Hematopoietic multipotent progenitor cell (in vitro differentiated cells): ENCODE results near the gene PLEKHF1. TPM values are rescaled to one million over a fixed set of nuclear protein-coding genes. Genes with fewer than 3 reads are reported as not detected.
"Not testable (repeated sequence)": the region's sequence is repeated elsewhere in the genome, so short reads cannot be mapped to it uniquely, and the experiment has no call there.

Experiments used
- DNase-seq, 3 donors: peaks; one replicate each; pipeline ENCODE4 v3.0.0-alpha.2; 2011 to 2015; ENCODE audit warnings: low read depth in 2 of 3, low spot score in 2 of 3
- total RNA-seq: library from RNA; depleted of rRNA; stranded (reverse); fragments of >200 nt; gene quantifications from one replicate; pipeline ENCODE4 v1.2.3, GENCODE V29; 2012

The PLEKHF1 gene
- total RNA-seq, 1 donor, result 9.4 TPM

- DNase-seq, result no peak
Measured at GRCh38 chr19:29663861-29664752, 1.2 kb upstream of the PLEKHF1 start.

GRCh38 chr19:29664753-29665214 is 477 bp upstream of the PLEKHF1 start:
- no peak for DNase-seq

GRCh38 chr19:29665826-29666577 is 741 bp downstream of the PLEKHF1 start:
- DNase-seq, result no peak

- DNase-seq, result no peak
Measured at GRCh38 chr19:29666578-29667386, 1.5 kb downstream of the PLEKHF1 start.

GRCh38 chr19:29667387-29667783 is 2.1 kb downstream of the PLEKHF1 start:
- no peak for DNase-seq

- no peak for DNase-seq
Measured at GRCh38 chr19:29667901-29668341, 2.7 kb downstream of the PLEKHF1 start.

GRCh38 chr19:29668746-29669609 is 3.7 kb downstream of the PLEKHF1 start:
- no peak for DNase-seq

- no peak for DNase-seq
Measured at GRCh38 chr19:29670255-29670654, 5.0 kb downstream of the PLEKHF1 start.

- not testable (repeated sequence) for DNase-seq
Measured at GRCh38 chr19:29671026-29671392, 5.7 kb downstream of the PLEKHF1 start.

- DNase-seq, result peak; percentile 65 to 79 (median 70)
Measured at GRCh38 chr19:29671393-29672160, 6.3 kb downstream of the PLEKHF1 start.

- DNase-seq, result no peak
Measured at GRCh38 chr19:29672319-29672932, 7.2 kb downstream of the PLEKHF1 start.

- peak in 1 of 3 donors; percentile 72 for DNase-seq
Measured at GRCh38 chr19:29672933-29673336, 7.7 kb downstream of the PLEKHF1 start.

GRCh38 chr19:29673451-29674371 is 8.4 kb downstream of the PLEKHF1 start:
- DNase-seq, result no peak

- DNase-seq, result no peak
Measured at GRCh38 chr19:29674374-29675119, 9.3 kb downstream of the PLEKHF1 start.

- DNase-seq, result no peak
Measured at GRCh38 chr19:29675120-29675649, 9.9 kb downstream of the PLEKHF1 start.

GRCh38 chr19:29675650-29676186 is 10.5 kb downstream of the PLEKHF1 start:
- no peak for DNase-seq
